SK-N-MC (cell line): ENCODE results near the gene ANGPTL1.

Experiments used
- EZH2 ChIP-seq: fragments of 200-600 bp; sonication (generic); IDR thresholded peaks from one replicate; pipeline ENCODE4 v1.6.1; 2017; ENCODE audit warnings: antibody characterized with exemption
- FOXP2 ChIP-seq: optimal IDR thresholded peaks from 2 replicates; pipeline ENCODE3; 2011; ENCODE audit warnings: mild to moderate bottlenecking, moderate library complexity; ENCODE audit not compliant: insufficient read depth; ENCODE audit errors: extremely low read length, control extremely low read depth
- POLR2AphosphoS5 ChIP-seq: IDR thresholded peaks from 2 replicates; pipeline ENCODE4 v1.6.1; 2012; ENCODE audit warnings: mild to moderate bottlenecking, low read depth, low read length, borderline replicate concordance

- no peak for TF ChIP-seq EZH2
- no peak for TF ChIP-seq POLR2AphosphoS5
- TF ChIP-seq FOXP2: no peak
These were observed 15.0 kb upstream of the ANGPTL1 start for GRCh38 chr1:178885869-178886268.
